ENCODE data around the gene FBXW9. TPM values are rescaled to one million over a fixed set of nuclear protein-coding genes. Genes with fewer than 3 reads are reported as not detected.

The FBXW9 gene
- total RNA-seq, 2 experiments from 2014 or later, result 11.0 to 11.5 TPM

DNA sequence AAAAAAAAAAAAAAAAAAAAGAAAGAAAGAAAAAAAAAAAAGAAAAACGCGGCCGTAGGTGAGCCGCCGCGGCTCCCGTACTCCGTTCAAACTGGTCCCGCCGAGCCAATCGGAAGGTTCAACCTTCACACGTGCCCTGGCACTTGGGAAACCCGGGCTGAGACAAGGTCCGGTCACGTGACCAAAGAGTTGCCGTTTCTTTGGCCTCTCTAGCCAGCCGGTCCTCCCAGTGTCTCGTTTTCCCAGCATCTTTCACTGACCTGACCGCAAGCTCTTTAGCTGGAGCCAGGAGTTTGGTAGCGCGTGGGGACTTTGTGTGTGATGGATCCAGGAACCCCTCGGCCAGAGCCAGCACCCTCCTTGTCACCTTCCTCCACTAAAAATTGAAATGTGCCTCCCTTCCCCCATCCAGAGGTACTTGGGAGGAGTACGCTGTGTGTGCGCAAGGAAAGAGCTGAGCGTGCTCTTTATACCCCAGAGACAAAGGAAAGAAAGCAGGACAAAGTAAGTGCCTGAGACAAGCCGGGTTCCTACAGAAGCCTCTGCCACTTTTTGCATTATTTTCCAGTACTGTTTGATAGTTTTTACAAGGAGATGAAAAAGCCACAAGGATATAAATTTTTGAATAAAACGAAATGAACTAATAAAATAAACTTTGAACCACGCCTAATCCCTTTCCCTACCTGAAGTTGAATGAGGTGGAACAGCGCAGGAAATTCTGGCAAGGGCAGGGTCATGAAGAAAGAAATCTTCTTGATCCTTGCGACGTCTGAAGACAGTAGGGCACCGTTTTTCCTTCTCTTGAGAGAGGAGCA lies 26.3 kb upstream of the FBXW9 start:
- Histone ChIP-seq H3K4me2 (ENCODE audit: low read length) (peak overlapping the region; percentile 97), H3K4me1 (ENCODE audit: insufficient read depth, low read length, poor library complexity, severe bottlenecking) (peaks cover 26% of the 10 kb centered on the region), H3K36me3 (ENCODE audit: insufficient read depth, low read length) (peaks cover 55% of the 10 kb centered on the region), H3K79me2 (ENCODE audit: insufficient read depth, low read depth, low read length) (peaks cover 60% of the 10 kb centered on the region), H3K4me3 (ENCODE audit: low read depth, low read length, poor library complexity, severe bottlenecking) (peak overlapping the region; percentile 82), H3K9me3 (ENCODE audit: low read length) (no peaks in the 10 kb centered on the region), H3K9me2 (ENCODE audit: insufficient read depth, low read length) (no peaks in the 10 kb centered on the region), H2AFZ (ENCODE audit: low read length) (peak overlapping the region; percentile 31; the same call in 1 of the 2 replicates), H4K20me1 (ENCODE audit: insufficient read depth, low read length) (peaks cover 13% of the 10 kb centered on the region; the same call in 1 of the 2 replicates), H3K27ac (ENCODE audit: low read depth, low read length, poor library complexity, severe bottlenecking) (peak overlapping the region; percentile 74)
- POLR2A ChIA-PET, result interaction anchor here (0.6 to 3.6 kb wide), 7 partner anchors 10 to 157 kb away, joined by 3 to 32 read pairs (median 4); partner anchors contain the start of genes GET3, MAN2B1, TRIR and WDR83
- CTCF ChIA-PET (ENCODE audit: unreplicated experiment), result interaction anchor here (1.1 to 1.8 kb wide), 2 partner anchors 11 to 13 kb away, joined by 4 to 14 read pairs; partner anchors contain the start of gene TRIR
- TF ChIP-seq, protein P1, sequence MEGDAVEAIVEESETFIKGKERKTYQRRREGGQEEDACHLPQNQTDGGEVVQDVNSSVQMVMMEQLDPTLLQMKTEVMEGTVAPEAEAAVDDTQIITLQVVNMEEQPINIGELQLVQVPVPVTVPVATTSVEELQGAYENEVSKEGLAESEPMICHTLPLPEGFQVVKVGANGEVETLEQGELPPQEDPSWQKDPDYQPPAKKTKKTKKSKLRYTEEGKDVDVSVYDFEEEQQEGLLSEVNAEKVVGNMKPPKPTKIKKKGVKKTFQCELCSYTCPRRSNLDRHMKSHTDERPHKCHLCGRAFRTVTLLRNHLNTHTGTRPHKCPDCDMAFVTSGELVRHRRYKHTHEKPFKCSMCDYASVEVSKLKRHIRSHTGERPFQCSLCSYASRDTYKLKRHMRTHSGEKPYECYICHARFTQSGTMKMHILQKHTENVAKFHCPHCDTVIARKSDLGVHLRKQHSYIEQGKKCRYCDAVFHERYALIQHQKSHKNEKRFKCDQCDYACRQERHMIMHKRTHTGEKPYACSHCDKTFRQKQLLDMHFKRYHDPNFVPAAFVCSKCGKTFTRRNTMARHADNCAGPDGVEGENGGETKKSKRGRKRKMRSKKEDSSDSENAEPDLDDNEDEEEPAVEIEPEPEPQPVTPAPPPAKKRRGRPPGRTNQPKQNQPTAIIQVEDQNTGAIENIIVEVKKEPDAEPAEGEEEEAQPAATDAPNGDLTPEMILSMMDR (conservative IDR thresholded peaks at IDR 0.05; ENCODE audit: low read length), result no peak
- TF ChIP-seq EZH2phosphoT487 (IDR thresholded peaks at IDR 0.05; ENCODE audit: borderline replicate concordance, low read depth, low read length), result no peak
- peak; percentile 100 for DNase-seq (ENCODE audit: low spot score)
- intact Hi-C loops (cut with micrococcal nuclease; ENCODE audit: unreplicated experiment), result loop anchor here (1.0 to 5.0 kb wide), 2 partner anchors 41 to 70 kb away; partner anchors contain the start of genes DHPS and JUNB
- TSS peak; percentile 99 for BruUV-seq (replicated peaks)

GRCh38 chr19:12721656-12722565 lies 25.5 kb upstream of the FBXW9 start:
- Histone ChIP-seq H3K9me3 (ENCODE audit: low read length) (no peaks in the 10 kb centered on the region), H3K9me2 (ENCODE audit: insufficient read depth, low read length) (no peaks in the 10 kb centered on the region), H3K4me3 (ENCODE audit: low read depth, low read length, poor library complexity, severe bottlenecking) (peak overlapping the region; percentile 82), H2AFZ (ENCODE audit: low read length) (no peak overlapping the region), H3K36me3 (ENCODE audit: insufficient read depth, low read length) (peaks cover 58% of the 10 kb centered on the region), H3K4me1 (ENCODE audit: insufficient read depth, low read length, poor library complexity, severe bottlenecking) (peaks cover 18% of the 10 kb centered on the region), H3K4me2 (ENCODE audit: low read length) (peak overlapping the region; percentile 97), H3K79me2 (ENCODE audit: insufficient read depth, low read depth, low read length) (peaks cover 68% of the 10 kb centered on the region), H4K20me1 (ENCODE audit: insufficient read depth, low read length) (peaks cover 13% of the 10 kb centered on the region; the same call in 1 of the 2 replicates), H3K27ac (ENCODE audit: low read depth, low read length, poor library complexity, severe bottlenecking) (peak overlapping the region; percentile 74)
- ChIA-PET CTCF (ENCODE audit: unreplicated experiment) (interaction anchor here (1.1 kb wide), 1 partner anchor 14 kb away, joined by 4 read pairs; no protein-coding TSS in a partner anchor), POLR2A (interaction anchor here (0.7 to 3.6 kb wide), 4 partner anchors 11 to 61 kb away, joined by 3 to 32 read pairs (median 7); partner anchors contain the start of genes GET3 and TRIR)
- peak; percentile 64 for DNase-seq (ENCODE audit: low spot score)
- no TSS peak for BruUV-seq (replicated peaks)
- intact Hi-C loops (cut with micrococcal nuclease; ENCODE audit: unreplicated experiment), result loop anchor here (1.0 to 5.0 kb wide), 2 partner anchors 41 to 70 kb away; partner anchors contain the start of genes DHPS and JUNB
- TF ChIP-seq EZH2phosphoT487 (IDR thresholded peaks at IDR 0.05; ENCODE audit: borderline replicate concordance, low read depth, low read length), result no peak
- TF ChIP-seq, protein P1 (conservative IDR thresholded peaks at IDR 0.05; ENCODE audit: low read length), result no peak

Measured in OCI-LY7 (cell line).